ENCODE data around the gene DNAH17.

DNAH17 gene

GRCh38 chr17:78499715-78500540, 77.3 kb downstream of the DNAH17 start:
- H3K9me3 ChIP-seq (replicated peaks; ENCODE audit: insufficient read depth, low read length), result no peaks in the 10 kb centered on the region
- no peak overlapping the region for H3K4me3 ChIP-seq (ENCODE audit: low read length)
- H3K9ac ChIP-seq (ENCODE audit: low read length), result no peak overlapping the region
- no peaks in the 10 kb centered on the region for H4K20me1 ChIP-seq (ENCODE audit: insufficient read depth, low read length)
- no peaks in the 10 kb centered on the region for H3K36me3 ChIP-seq (replicated peaks; ENCODE audit: insufficient read depth, low read length)
- H3F3A ChIP-seq (ENCODE audit: insufficient read depth, low read length), result no peaks in the 10 kb centered on the region
- no peaks in the 10 kb centered on the region for H3K79me2 ChIP-seq (ENCODE audit: low read length)
- no peak overlapping the region for H2AFZ ChIP-seq (ENCODE audit: low read length)
- H3K4me2 ChIP-seq (ENCODE audit: low read depth, low read length), result no peak overlapping the region
- no peaks in the 10 kb centered on the region for H3K9me2 ChIP-seq (replicated peaks; ENCODE audit: insufficient read depth, low read length)
- no peak overlapping the region for H3K27ac ChIP-seq (ENCODE audit: low read length)
- no peaks in the 10 kb centered on the region for H3K4me1 ChIP-seq (ENCODE audit: low read length)
- DNase-seq, result no peak
- peaks cover 69% of the 10 kb centered on the region for H3K27me3 ChIP-seq (replicated peaks; ENCODE audit: insufficient read depth, low read length)
- TF ChIP-seq CTCF (IDR thresholded peaks at IDR 0.05; ENCODE audit: low read length), result no peak
- TF ChIP-seq EZH2 (optimal IDR thresholded peaks at IDR 0.05; ENCODE audit: low read depth, low read length), result no peak
- TF ChIP-seq EZH2phosphoT487 (IDR thresholded peaks at IDR 0.05; ENCODE audit: low read length), result no peak

- no peaks in the 10 kb centered on the region for H3F3A ChIP-seq (ENCODE audit: insufficient read depth, low read length)
- no peaks in the 10 kb centered on the region for H3K79me2 ChIP-seq (ENCODE audit: low read length)
- no peaks in the 10 kb centered on the region for H4K20me1 ChIP-seq (ENCODE audit: insufficient read depth, low read length)
- no peaks in the 10 kb centered on the region for H3K9me2 ChIP-seq (replicated peaks; ENCODE audit: insufficient read depth, low read length)
- H3K4me2 ChIP-seq (ENCODE audit: low read depth, low read length), result no peak overlapping the region
- no peak overlapping the region for H3K4me3 ChIP-seq (ENCODE audit: low read length)
- H3K4me1 ChIP-seq (ENCODE audit: low read length), result no peaks in the 10 kb centered on the region
- H3K27ac ChIP-seq (ENCODE audit: low read length), result no peak overlapping the region
- no peaks in the 10 kb centered on the region for H3K36me3 ChIP-seq (replicated peaks; ENCODE audit: insufficient read depth, low read length)
- DNase-seq, result no peak
- H3K9ac ChIP-seq (ENCODE audit: low read length), result no peak overlapping the region
- no peaks in the 10 kb centered on the region for H3K9me3 ChIP-seq (replicated peaks; ENCODE audit: insufficient read depth, low read length)
- H3K27me3 ChIP-seq (replicated peaks; ENCODE audit: insufficient read depth, low read length), result peaks cover 69% of the 10 kb centered on the region
- TF ChIP-seq CTCF (IDR thresholded peaks at IDR 0.05; ENCODE audit: low read length) (no peak), EZH2 (optimal IDR thresholded peaks at IDR 0.05; ENCODE audit: low read depth, low read length) (no peak), EZH2phosphoT487 (IDR thresholded peaks at IDR 0.05; ENCODE audit: low read length) (no peak)
- H2AFZ ChIP-seq (ENCODE audit: low read length), result no peak overlapping the region
These were observed 78.3 kb downstream of the DNAH17 start for GRCh38 chr17:78498848-78499247.

GRCh38 chr17:78497115-78497540, 80.1 kb downstream of the DNAH17 start:
- H2AFZ ChIP-seq (ENCODE audit: low read length), result no peak overlapping the region
- no peaks in the 10 kb centered on the region for H4K20me1 ChIP-seq (ENCODE audit: insufficient read depth, low read length)
- no peaks in the 10 kb centered on the region for H3K79me2 ChIP-seq (ENCODE audit: low read length)
- DNase-seq, result peak; percentile 57
- H3K9me2 ChIP-seq (replicated peaks; ENCODE audit: insufficient read depth, low read length), result no peaks in the 10 kb centered on the region
- H3K27me3 ChIP-seq (replicated peaks; ENCODE audit: insufficient read depth, low read length), result peaks cover 66% of the 10 kb centered on the region
- H3K27ac ChIP-seq (ENCODE audit: low read length), result no peak overlapping the region
- no peak overlapping the region for H3K4me2 ChIP-seq (ENCODE audit: low read depth, low read length)
- TF ChIP-seq EZH2 (optimal IDR thresholded peaks at IDR 0.05; ENCODE audit: low read depth, low read length), result no peak
- TF ChIP-seq CTCF (IDR thresholded peaks at IDR 0.05; ENCODE audit: low read length), result peak; percentile 69
- TF ChIP-seq EZH2phosphoT487 (IDR thresholded peaks at IDR 0.05; ENCODE audit: low read length), result no peak
- no peaks in the 10 kb centered on the region for H3K4me1 ChIP-seq (ENCODE audit: low read length)
- no peaks in the 10 kb centered on the region for H3F3A ChIP-seq (ENCODE audit: insufficient read depth, low read length)
- H3K36me3 ChIP-seq (replicated peaks; ENCODE audit: insufficient read depth, low read length), result no peaks in the 10 kb centered on the region
- no peak overlapping the region for H3K9ac ChIP-seq (ENCODE audit: low read length)
- no peak overlapping the region for H3K4me3 ChIP-seq (ENCODE audit: low read length)
- H3K9me3 ChIP-seq (replicated peaks; ENCODE audit: insufficient read depth, low read length), result no peaks in the 10 kb centered on the region

Measured in MM.1S (cell line).